GM12874 (cell line): Measurements from ENCODE around the gene CXCR5.

ENCODE experiments used
- TF ChIP-seq, protein P1 (sequence below): IDR thresholded peaks from 2 replicates; pipeline ENCODE4 v1.5.1; 2011; ENCODE audit warnings: low read depth, mild to moderate bottlenecking, control low read depth, low read length, moderate library complexity; ENCODE audit not compliant: insufficient read depth

The CXCR5 gene

DNA sequence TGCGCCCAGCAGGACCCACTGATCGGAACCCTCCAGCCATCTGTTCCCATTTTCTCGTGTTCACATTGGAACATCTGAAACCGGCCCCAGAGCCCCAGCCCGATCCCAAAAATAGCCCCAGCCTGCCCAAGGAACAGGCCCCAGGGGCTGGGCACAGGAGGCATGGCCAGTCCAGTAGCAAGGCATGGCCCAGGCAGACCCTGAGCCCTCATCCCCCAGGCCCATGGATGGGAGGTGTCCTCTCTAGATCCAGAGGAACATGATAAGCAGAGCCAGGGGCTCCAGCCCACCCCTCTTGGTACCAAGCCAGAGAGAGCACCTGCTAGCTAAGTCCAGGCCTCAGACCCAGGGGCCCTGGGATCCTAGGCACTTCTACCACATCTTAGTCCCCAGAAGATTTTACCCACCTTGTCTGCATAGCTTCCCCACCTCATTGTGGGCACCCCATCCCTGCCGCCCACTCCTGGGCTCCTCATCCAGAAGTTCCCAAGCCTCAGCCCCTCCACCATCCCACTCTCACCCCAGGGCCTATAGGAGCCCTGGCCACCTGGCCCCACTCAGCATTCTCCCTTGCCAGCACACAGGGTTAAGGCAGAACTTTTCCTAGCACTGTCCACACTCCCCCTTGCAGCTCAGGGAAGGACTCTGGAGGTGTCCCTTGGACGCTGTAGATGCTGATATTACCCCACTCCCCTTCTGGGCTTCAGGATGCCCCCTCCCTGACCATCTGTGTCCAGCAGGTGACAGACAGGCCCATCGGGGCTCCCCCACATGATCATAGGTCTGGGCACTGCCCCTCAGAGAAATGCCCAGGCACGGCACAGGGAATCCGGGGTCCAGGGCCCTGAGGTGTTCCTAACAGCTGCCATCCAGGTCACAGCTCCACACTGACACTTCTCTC, 32.5 kb downstream of the CXCR5 start:
- TF ChIP-seq, protein P1, sequence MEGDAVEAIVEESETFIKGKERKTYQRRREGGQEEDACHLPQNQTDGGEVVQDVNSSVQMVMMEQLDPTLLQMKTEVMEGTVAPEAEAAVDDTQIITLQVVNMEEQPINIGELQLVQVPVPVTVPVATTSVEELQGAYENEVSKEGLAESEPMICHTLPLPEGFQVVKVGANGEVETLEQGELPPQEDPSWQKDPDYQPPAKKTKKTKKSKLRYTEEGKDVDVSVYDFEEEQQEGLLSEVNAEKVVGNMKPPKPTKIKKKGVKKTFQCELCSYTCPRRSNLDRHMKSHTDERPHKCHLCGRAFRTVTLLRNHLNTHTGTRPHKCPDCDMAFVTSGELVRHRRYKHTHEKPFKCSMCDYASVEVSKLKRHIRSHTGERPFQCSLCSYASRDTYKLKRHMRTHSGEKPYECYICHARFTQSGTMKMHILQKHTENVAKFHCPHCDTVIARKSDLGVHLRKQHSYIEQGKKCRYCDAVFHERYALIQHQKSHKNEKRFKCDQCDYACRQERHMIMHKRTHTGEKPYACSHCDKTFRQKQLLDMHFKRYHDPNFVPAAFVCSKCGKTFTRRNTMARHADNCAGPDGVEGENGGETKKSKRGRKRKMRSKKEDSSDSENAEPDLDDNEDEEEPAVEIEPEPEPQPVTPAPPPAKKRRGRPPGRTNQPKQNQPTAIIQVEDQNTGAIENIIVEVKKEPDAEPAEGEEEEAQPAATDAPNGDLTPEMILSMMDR, result no peak

DNA sequence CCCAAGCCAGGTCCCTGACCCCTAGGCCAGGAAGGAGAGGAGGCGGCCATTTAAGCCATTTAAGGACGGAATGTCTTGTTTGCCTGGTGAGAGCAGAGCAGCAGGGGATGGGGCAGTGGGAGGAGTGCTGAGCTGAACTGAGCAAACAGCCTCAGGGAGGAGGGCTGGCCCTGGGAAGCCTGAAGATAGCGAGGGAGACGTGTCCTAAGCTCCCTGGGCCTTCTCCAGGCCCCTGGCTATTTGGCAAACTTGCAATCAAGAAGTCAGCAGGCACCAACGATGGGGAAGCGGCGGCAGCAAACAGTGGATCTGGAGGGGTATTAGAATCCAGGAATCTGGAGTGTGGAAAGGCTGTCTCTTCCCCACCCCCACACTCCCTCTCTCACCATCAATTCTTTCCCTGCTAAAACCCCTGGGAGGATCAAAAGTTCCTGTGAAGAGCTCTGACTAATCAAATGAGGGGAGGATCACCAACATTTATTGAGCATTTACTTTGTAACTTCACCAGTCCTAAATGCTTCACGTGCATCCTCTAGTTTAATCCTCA, 33.2 kb downstream of the CXCR5 start:
- TF ChIP-seq, protein P1, result no peak

- TF ChIP-seq, protein P1, result no peak
Measured at GRCh38 chr11:118917481-118918127, 33.9 kb downstream of the CXCR5 start.

DNA sequence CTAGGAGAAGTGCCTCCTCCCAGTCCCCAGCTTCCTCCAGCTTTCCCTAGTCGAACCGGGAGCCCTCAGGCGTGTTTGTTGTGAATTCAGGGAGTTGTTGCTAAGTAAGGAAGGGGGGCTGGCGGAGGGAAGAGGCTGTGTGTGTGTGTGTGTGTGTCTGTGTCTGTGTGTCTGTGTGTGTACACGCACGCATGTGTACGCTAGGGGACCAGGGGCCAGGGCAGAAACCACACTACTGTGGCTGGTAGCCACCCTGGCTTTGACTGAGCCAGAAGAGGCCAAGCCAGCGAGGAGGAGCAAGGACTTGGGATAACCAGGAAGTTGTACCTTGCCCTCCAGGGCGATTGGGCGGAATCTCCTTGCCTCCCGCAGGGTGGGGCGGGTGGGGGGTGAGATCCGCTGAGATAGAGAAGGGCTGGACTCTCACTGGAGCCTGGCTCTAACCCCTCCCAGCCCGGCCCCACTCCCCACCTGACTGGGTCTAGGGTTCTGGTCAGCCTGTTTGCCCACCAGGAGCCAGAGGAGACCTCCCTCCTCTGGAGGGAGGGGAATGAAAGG, 34.5 kb downstream of the CXCR5 start:
- TF ChIP-seq, protein P1, result no peak

DNA sequence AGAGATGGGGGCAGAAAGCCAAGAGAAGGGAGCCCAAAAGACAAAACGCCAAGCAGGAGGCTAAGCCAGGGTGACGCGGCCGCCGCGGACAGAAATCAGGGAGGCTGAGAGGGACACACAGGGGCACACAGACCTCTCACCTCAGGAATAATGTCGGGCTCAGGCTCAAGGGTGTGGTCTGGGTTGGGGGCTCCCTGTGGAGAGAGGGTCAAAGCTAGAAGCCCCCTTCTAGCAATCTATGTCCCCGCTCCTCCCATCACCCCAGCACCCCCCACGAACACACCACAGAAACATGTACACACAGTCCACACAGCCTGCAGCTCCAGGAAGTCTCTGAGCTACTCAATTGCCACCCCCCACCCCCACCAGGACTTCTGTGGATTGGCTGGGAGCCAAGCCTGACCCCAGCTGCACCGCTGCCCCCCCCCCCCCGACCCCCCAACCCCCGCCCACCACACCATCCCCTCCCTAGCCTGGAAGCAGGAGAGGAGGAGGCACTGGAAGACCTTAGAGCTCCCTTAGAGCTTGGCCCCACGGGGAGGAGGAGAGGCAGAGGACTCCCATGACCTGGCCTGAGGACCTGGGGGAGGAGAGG, 35.1 kb downstream of the CXCR5 start:
- TF ChIP-seq, protein P1, result no peak

DNA sequence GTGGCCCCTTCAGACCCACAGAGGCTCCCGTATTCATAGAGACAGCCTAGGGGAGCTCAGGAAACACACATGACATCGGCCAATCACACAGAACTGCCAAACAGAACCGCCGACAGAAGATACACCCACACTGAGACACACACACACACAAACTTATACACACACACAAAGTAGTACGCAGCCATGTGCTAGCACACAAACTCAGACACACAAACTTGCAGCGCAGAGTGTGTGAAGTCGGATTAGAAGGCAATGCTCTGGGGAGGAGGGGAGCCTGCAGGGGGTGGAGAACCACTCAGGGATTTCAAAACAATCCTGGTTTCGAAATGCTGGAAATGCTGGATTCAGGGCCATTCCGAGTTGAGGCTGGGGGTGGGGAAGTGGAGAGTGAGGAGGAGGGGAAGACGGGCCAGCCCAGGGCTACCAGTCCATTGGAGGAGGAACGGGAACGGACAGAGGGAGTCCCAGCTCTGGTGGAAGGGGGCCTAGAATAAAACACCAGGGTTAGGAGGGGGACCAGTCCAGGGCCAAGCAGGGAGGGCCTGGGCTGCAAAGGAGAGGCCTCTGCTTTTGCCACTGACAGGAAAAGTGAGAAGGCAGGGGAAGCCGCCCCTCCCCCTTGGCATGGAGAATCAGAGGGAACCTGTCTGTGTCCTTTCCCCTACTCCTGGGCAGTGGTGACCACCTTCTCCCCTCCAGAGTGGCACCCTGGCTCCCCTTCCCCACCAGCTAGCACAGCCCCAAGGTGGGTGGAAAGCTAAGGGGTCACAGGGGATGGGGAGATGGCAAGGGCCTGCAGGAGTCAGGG, 37.6 kb downstream of the CXCR5 start:
- TF ChIP-seq, protein P1, result no peak
